Liver (tissue), 9 donors: ENCODE measurements around the gene TMPRSS5. TPM values are rescaled to one million over a fixed set of nuclear protein-coding genes. Genes with fewer than 3 reads are reported as not detected.

Source experiments
- DNase-seq: peaks from one replicate; pipeline ENCODE4 v3.0.0-alpha.2; 2017; ENCODE audit warnings: low spot score
- H3K27ac ChIP-seq, 2 donors: one replicate each; pipeline ENCODE4 v1.7.0; 2013; ENCODE audit warnings: inconsistent platforms in 2 of 2, low read length in 2 of 2, control low read depth in 1 of 2, low read depth in 1 of 2, mild to moderate bottlenecking in 1 of 2
- H3K27me3 ChIP-seq, 4 donors: one replicate each; pipeline versions ENCODE4 v1.6.1 to v1.7.0; 2013; ENCODE audit warnings: low read length in 3 of 4, inconsistent platforms in 1 of 4, mild to moderate bottlenecking in 1 of 4, moderate library complexity in 1 of 4; ENCODE audit not compliant: control insufficient read depth in 4 of 4, insufficient read depth in 4 of 4
- H3K36me3 ChIP-seq, 4 donors: one replicate each; pipeline versions ENCODE4 v1.6.1 to v1.7.0; 2013; ENCODE audit warnings: low read length in 3 of 4, mild to moderate bottlenecking in 3 of 4, low read depth in 1 of 4, moderate library complexity in 1 of 4; ENCODE audit not compliant: control insufficient read depth in 4 of 4, insufficient read depth in 3 of 4
- H3K4me1 ChIP-seq, 4 donors: one replicate each; pipeline versions ENCODE4 v1.6.1 to v1.7.0; 2013; ENCODE audit warnings: low read length in 3 of 4, mild to moderate bottlenecking in 3 of 4, moderate library complexity in 1 of 4; ENCODE audit not compliant: control insufficient read depth in 4 of 4, insufficient read depth in 4 of 4
- H3K4me3 ChIP-seq, 3 donors: one replicate each; pipeline versions ENCODE4 v1.6.1 to v1.7.0; 2013; ENCODE audit warnings: low read length in 3 of 3, control low read depth in 1 of 3, low read depth in 1 of 3, mild to moderate bottlenecking in 1 of 3
- H3K9ac ChIP-seq, 2 donors: one replicate each; pipeline ENCODE4 v1.7.0; 2013; ENCODE audit warnings: low read length in 2 of 2, mild to moderate bottlenecking in 2 of 2, moderate library complexity in 2 of 2, control low read depth in 1 of 2, low read depth in 1 of 2
- H3K9me3 ChIP-seq, 4 donors: one replicate each; pipeline versions ENCODE4 v1.6.1 to v1.7.0; 2013; ENCODE audit warnings: low read length in 3 of 4; ENCODE audit not compliant: control insufficient read depth in 4 of 4
- ATF3 ChIP-seq: IDR thresholded peaks from 2 replicates; pipeline ENCODE4 v1.6.1; 2016; ENCODE audit warnings: antibody characterized with exemption
- CTCF ChIP-seq: fragments of 150-350 bp; IDR thresholded peaks from 2 replicates; pipeline ENCODE4 v1.5.1; 2017; ENCODE audit warnings: improper control_type of control experiment, low read depth, low read length; ENCODE audit not compliant: missing input control
- EGR1 ChIP-seq, 2 donors: IDR thresholded peaks; 2 replicates each; pipeline ENCODE4 v1.6.1; 2016 to 2018; ENCODE audit warnings: antibody characterized with exemption in 2 of 2, low read depth in 2 of 2
- FOXA1 ChIP-seq: IDR thresholded peaks from 2 replicates; pipeline ENCODE4 v1.6.1; 2016; ENCODE audit warnings: antibody characterized with exemption
- GABPA ChIP-seq, 2 donors: IDR thresholded peaks in 1 of 2; conservative IDR thresholded peaks in 1 of 2; 2 replicates each; pipeline ENCODE4 v1.6.1; 2016; ENCODE audit warnings: antibody characterized with exemption in 2 of 2, mild to moderate bottlenecking in 1 of 2, moderate library complexity in 1 of 2
- HNF4G ChIP-seq: IDR thresholded peaks from 2 replicates; pipeline ENCODE4 v1.6.1; 2016; ENCODE audit warnings: antibody characterized with exemption
- JUND ChIP-seq, 2 donors: IDR thresholded peaks; 2 replicates each; pipeline ENCODE4 v1.6.1; 2016; ENCODE audit warnings: antibody characterized with exemption in 2 of 2
- MAX ChIP-seq: IDR thresholded peaks from 2 replicates; pipeline ENCODE4 v1.6.1; 2016; ENCODE audit warnings: antibody characterized with exemption
- NR2F2 ChIP-seq: IDR thresholded peaks from 2 replicates; pipeline ENCODE4 v1.6.1; 2016; ENCODE audit warnings: antibody characterized with exemption
- RAD21 ChIP-seq, 2 donors: IDR thresholded peaks; 2 replicates each; pipeline ENCODE4 v1.6.1; 2016; ENCODE audit warnings: antibody characterized with exemption in 2 of 2, mild to moderate bottlenecking in 2 of 2
- REST ChIP-seq: IDR thresholded peaks from 2 replicates; pipeline ENCODE4 v1.6.1; 2016; ENCODE audit warnings: antibody characterized with exemption, mild to moderate bottlenecking
- RXRA ChIP-seq, 2 donors: IDR thresholded peaks; 2 replicates each; pipeline ENCODE4 v1.6.1; 2017 to 2018; ENCODE audit warnings: antibody characterized with exemption in 2 of 2, mild to moderate bottlenecking in 1 of 2
- SP1 ChIP-seq: IDR thresholded peaks from 2 replicates; pipeline ENCODE4 v1.6.1; 2018; ENCODE audit warnings: antibody characterized with exemption, mild to moderate bottlenecking
- TAF1 ChIP-seq: conservative IDR thresholded peaks from 2 replicates; pipeline ENCODE4 v1.6.1; 2016; ENCODE audit warnings: antibody characterized with exemption, mild to moderate bottlenecking
- YY1 ChIP-seq: IDR thresholded peaks from 2 replicates; pipeline ENCODE4 v1.6.1; 2016; ENCODE audit warnings: antibody characterized with exemption, mild to moderate bottlenecking
- ZBTB33 ChIP-seq: IDR thresholded peaks from 2 replicates; pipeline ENCODE4 v1.6.1; 2016; ENCODE audit warnings: antibody characterized with exemption
- WGBS: extraction: QIAGEN DNeasy Blood & Tissue Kit; methylation state at CpG from one replicate; pipeline ENCODE4 v1.1.7; 2013; 5-methylcytosine and 5-hydroxymethylcytosine counted together
- polyA plus RNA-seq, 2 donors: library from polyadenylated mRNA; stranded (reverse) in 1 of 2; unstranded in 1 of 2; fragments of 200-250 nt in 1 of 2; fragments of >200 nt in 1 of 2; fragmentation: Nextera tagmentation in 1 of 2; extraction: Ambion mirVana in 1 of 2; gene quantifications; one replicate each; pipeline versions ENCODE4 v1.2.1 to v1.2.3, GENCODE V29; 2013 to 2015
- total RNA-seq, 2 donors: library from RNA; depleted of rRNA; stranded (reverse); fragments of >200 nt; gene quantifications; one replicate each; pipeline ENCODE4 v1.2.3, GENCODE V29; 2014
- donor health status: healthy.
- donor health status: healthy.
- donor health status: healthy.
- donor health status: healthy.
- donor health status: healthy.

The TMPRSS5 gene
- total and polyA plus RNA-seq, 4 donors: 0.05 to 0.39 (median 0.17) TPM

- no peak for TF ChIP-seq TAF1
- no peak for TF ChIP-seq YY1
- no peak for TF ChIP-seq ZBTB33
- no peak for TF ChIP-seq MAX
- TF ChIP-seq EGR1 (IDR thresholded peaks at IDR 0.05; ENCODE audit: low read depth in 2 of 2): no peak
Observed at GRCh38 chr11:113695207-113695606, 10.9 kb downstream of the TMPRSS5 start (continued).

- Histone ChIP-seq H3K9ac (no peak overlapping the region), H3K27me3 (no peaks in the 10 kb centered on the region), H3K27ac (no peak overlapping the region), H3K36me3 (peaks cover 0 to 4% (median 0%) of the 10 kb centered on the region in 4 donors), H3K4me1 (peaks cover 3 to 10% (median 8%) of the 10 kb centered on the region in 4 donors), H3K4me3 (no peak overlapping the region), H3K9me3 (no peaks in the 10 kb centered on the region)
- DNase-seq: no peak
- WGBS: 97% methylated on average over 12 of the region's 12 CpGs
- TF ChIP-seq ZBTB33 (no peak), JUND (IDR thresholded peaks at IDR 0.05) (no peak), RXRA (IDR thresholded peaks at IDR 0.05) (no peak), EGR1 (IDR thresholded peaks at IDR 0.05; ENCODE audit: low read depth in 2 of 2) (no peak), GABPA (IDR thresholded peaks at IDR 0.05 in 1 of 2, conservative IDR thresholded peaks at IDR 0.05 in 1 of 2) (no peak), TAF1 (no peak), ATF3 (no peak), HNF4G (no peak), MAX (no peak), CTCF (no peak), NR2F2 (no peak)
Observed at GRCh38 chr11:113694390-113694789, 11.7 kb downstream of the TMPRSS5 start.

GRCh38 chr11:113693030-113693429 is 13.1 kb downstream of the TMPRSS5 start:
- no peak for DNase-seq
- Histone ChIP-seq H3K4me1 (no peaks in the 10 kb centered on the region), H3K27me3 (no peaks in the 10 kb centered on the region), H3K9me3 (no peaks in the 10 kb centered on the region), H3K27ac (no peak overlapping the region), H3K36me3 (peaks cover 0 to 5% (median 0%) of the 10 kb centered on the region in 4 donors), H3K9ac (no peak overlapping the region), H3K4me3 (no peak overlapping the region)
- 96% methylated on average over 13 of the region's 13 CpGs for WGBS
- TF ChIP-seq SP1 (no peak), CTCF (no peak), EGR1 (IDR thresholded peaks at IDR 0.05; ENCODE audit: low read depth in 2 of 2) (no peak), ATF3 (no peak), YY1 (no peak), HNF4G (no peak), RXRA (IDR thresholded peaks at IDR 0.05) (no peak), NR2F2 (no peak), JUND (IDR thresholded peaks at IDR 0.05) (no peak), FOXA1 (no peak), RAD21 (IDR thresholded peaks at IDR 0.05) (no peak), REST (no peak)
